Gastrocnemius medialis (tissue), 4 donors: ENCODE measurements around the gene CELSR2.

Experiments used
- CTCF ChIP-seq, 5 experiments: fragments of 450-650 bp in 3 of 5; fragments of 200-600 bp in 2 of 5; sonication (generic) in 2 of 5; IDR thresholded peaks in 4 of 5; conservative IDR thresholded peaks in 1 of 5; 1 replicate in 4 of 5; 2 replicates in 1 of 5; pipeline ENCODE4 v1.5.1; 2016 to 2019; ENCODE audit warnings: antibody characterized with exemption in 5 of 5, mild to moderate bottlenecking in 3 of 5, moderate library complexity in 3 of 5
- POLR2A ChIP-seq, 2 donors: fragments of 450-650 bp; IDR thresholded peaks; one replicate each; pipeline ENCODE4 v1.6.1; 2017; ENCODE audit warnings: antibody characterized with exemption in 2 of 2, mild to moderate bottlenecking in 2 of 2, moderate library complexity in 2 of 2

- no peak for TF ChIP-seq CTCF (IDR thresholded peaks at IDR 0.05 in 4 of 5, conservative IDR thresholded peaks at IDR 0.05 in 1 of 5)
- TF ChIP-seq POLR2A (IDR thresholded peaks at IDR 0.05) = no peak
Observed at GRCh38 chr1:109248444-109248796, 919 bp upstream of the CELSR2 start.
